DND-41 (cell line): ENCODE data around the gene VSX1.

Experiments
- ATAC-seq: fragments of 200-7000 bp; cut with Tn5 transposase; 3 replicates; pipeline ENCODE4 v1.9.1; 2021; ENCODE audit warnings: low read depth; ENCODE audit not compliant: insufficient read depth
- DNase-seq: peaks from one replicate; pipeline ENCODE4 v3.0.0-alpha.2; 2020
- H2AFZ ChIP-seq: 2 replicates; pipeline ENCODE4 v1.6.0; 2012; ENCODE audit warnings: low read depth, low read length
- H3K27ac ChIP-seq: 2 replicates; pipeline ENCODE4 v1.5.1; 2012; ENCODE audit warnings: low read length, inconsistent platforms
- H3K27me3 ChIP-seq: fragments of 200-600 bp; sonication (generic); 2 replicates; pipeline ENCODE4 v1.6.0; 2012; ENCODE audit warnings: low read length, mild to moderate bottlenecking, inconsistent platforms; ENCODE audit not compliant: insufficient read depth, poor library complexity
- H3K36me3 ChIP-seq: 2 replicates; pipeline ENCODE4 v1.5.1; 2012; ENCODE audit warnings: low read length, inconsistent platforms; ENCODE audit not compliant: insufficient read depth
- H3K4me1 ChIP-seq: 2 replicates; pipeline ENCODE4 v1.5.1; 2012; ENCODE audit warnings: mild to moderate bottlenecking, low read length; ENCODE audit not compliant: insufficient read depth
- H3K4me2 ChIP-seq: 2 replicates; pipeline ENCODE4 v1.6.0; 2012; ENCODE audit warnings: mild to moderate bottlenecking, moderate library complexity, low read length, inconsistent platforms; ENCODE audit not compliant: insufficient read depth
- H3K4me3 ChIP-seq, 2 experiments: fragments of 200-600 bp in 1 of 2; shearing (Covaris generic) in 1 of 2; 2 replicates each; pipeline ENCODE4 v1.5.1; 2012 to 2016; ENCODE audit warnings: inconsistent platforms in 2 of 2, low read length in 2 of 2, mild to moderate bottlenecking in 2 of 2, low read depth in 1 of 2, moderate library complexity in 1 of 2
- H3K79me2 ChIP-seq: 2 replicates; pipeline ENCODE4 v1.6.0; 2012; ENCODE audit warnings: low read length, inconsistent platforms; ENCODE audit not compliant: insufficient read depth
- H3K9ac ChIP-seq: 2 replicates; pipeline ENCODE4 v1.6.0; 2012; ENCODE audit warnings: low read depth, mild to moderate bottlenecking, inconsistent platforms, low read length, moderate library complexity
- H3K9me3 ChIP-seq: 2 replicates; pipeline ENCODE4 v1.5.1; 2012; ENCODE audit warnings: low read length, moderate library complexity, mild to moderate bottlenecking, inconsistent platforms; ENCODE audit not compliant: insufficient read depth, severe bottlenecking
- H4K20me1 ChIP-seq: 2 replicates; pipeline ENCODE4 v1.6.0; 2012; ENCODE audit warnings: low read length; ENCODE audit not compliant: insufficient read depth
- CTCF ChIP-seq: IDR thresholded peaks from 2 replicates; pipeline ENCODE4 v1.5.1; 2012; ENCODE audit warnings: borderline replicate concordance, low read length, moderate library complexity, mild to moderate bottlenecking; ENCODE audit not compliant: poor library complexity, severe bottlenecking; ENCODE audit errors: extremely low read depth
- EZH2 ChIP-seq: IDR thresholded peaks from 3 replicates; pipeline ENCODE4 v1.6.1; 2012; ENCODE audit warnings: borderline replicate concordance, low read depth, mild to moderate bottlenecking, moderate library complexity, low read length, inconsistent platforms; ENCODE audit not compliant: severe bottlenecking

VSX1 gene

GRCh38 chr20:25032065-25032477, 49.9 kb downstream of the VSX1 start:
- H3K9ac ChIP-seq: no peak overlapping the region
- H3K4me2 ChIP-seq: no peak overlapping the region
- H3K4me3 ChIP-seq: no peak overlapping the region
- H3K9me3 ChIP-seq: no peaks in the 10 kb centered on the region
- H3K4me1 ChIP-seq: peaks cover 15% of the 10 kb centered on the region
- peaks cover 39% of the 10 kb centered on the region for H3K79me2 ChIP-seq
- ATAC-seq (no peak), DNase-seq (no peak)
- TF ChIP-seq CTCF: no peak
- no peak for TF ChIP-seq EZH2
- no peak overlapping the region for H2AFZ ChIP-seq
- peaks cover 37% of the 10 kb centered on the region for H3K36me3 ChIP-seq
- H3K27ac ChIP-seq: no peak overlapping the region
- peaks cover 25% of the 10 kb centered on the region for H4K20me1 ChIP-seq
- no peaks in the 10 kb centered on the region for H3K27me3 ChIP-seq

DNA sequence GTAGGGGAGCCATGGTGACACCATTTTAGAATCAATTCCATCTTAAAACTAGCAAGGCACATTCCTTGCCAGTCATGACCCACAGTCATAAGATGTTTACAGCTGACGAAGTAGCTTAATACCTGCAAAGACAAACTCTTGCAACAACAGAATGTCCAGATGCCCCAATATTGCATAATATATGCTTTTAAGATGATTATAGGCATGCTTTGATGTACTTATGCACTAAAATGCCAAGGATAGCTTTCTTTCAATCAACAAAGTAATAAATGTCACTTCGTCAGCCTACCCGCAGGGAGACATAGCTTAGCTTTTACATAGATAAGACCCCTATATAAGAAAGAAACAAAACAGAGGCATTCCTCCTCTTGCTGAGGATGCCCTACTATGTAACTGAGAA, 50.7 kb downstream of the VSX1 start:
- Histone ChIP-seq H2AFZ (no peak overlapping the region), H3K9me3 (no peaks in the 10 kb centered on the region), H3K4me1 (peaks cover 6% of the 10 kb centered on the region), H4K20me1 (peaks cover 22% of the 10 kb centered on the region), H3K27ac (no peak overlapping the region), H3K27me3 (no peaks in the 10 kb centered on the region), H3K4me2 (no peak overlapping the region), H3K4me3 (no peak overlapping the region), H3K36me3 (peaks cover 43% of the 10 kb centered on the region), H3K9ac (no peak overlapping the region), H3K79me2 (peaks cover 43% of the 10 kb centered on the region)
- DNase-seq: no peak
- no peak for TF ChIP-seq EZH2
- TF ChIP-seq CTCF: no peak
- no peak for ATAC-seq

DNA sequence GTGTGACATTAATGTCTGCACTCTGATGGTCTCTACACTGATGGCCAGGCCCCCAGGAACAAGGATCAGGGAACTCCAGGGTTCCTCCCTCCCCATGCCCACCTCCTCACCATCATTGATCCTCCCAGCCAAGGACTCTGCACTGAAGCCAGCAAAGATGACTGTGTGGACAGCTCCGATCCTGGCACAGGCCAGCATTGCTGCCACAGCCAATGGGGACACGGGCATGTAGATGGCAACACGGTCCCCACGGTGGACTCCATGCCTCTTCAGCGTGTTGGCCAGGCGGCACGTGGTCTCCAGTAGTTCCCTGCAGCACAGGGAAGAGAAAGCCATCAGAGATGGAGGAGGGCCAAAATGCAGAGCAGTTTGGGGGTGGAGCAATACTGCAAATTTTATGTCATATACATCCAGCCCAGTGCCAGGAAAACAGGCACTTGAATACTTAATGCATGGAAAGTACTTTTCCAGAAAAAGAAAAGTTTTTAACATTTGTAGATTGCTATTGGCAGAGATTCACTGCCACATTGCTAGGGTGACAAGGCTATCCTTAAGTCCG, 51.2 kb downstream of the VSX1 start:
- H3K4me2 ChIP-seq: no peak overlapping the region
- no peak overlapping the region for H3K27ac ChIP-seq
- no peak overlapping the region for H3K9ac ChIP-seq
- TF ChIP-seq EZH2 (no peak), CTCF (no peak)
- no peak overlapping the region for H3K4me3 ChIP-seq
- peaks cover 26% of the 10 kb centered on the region for H4K20me1 ChIP-seq
- peaks cover 1% of the 10 kb centered on the region; the same call in 1 of the 2 replicates for H3K4me1 ChIP-seq
- H3K79me2 ChIP-seq: peaks cover 47% of the 10 kb centered on the region
- ATAC-seq: no peak
- H2AFZ ChIP-seq: no peak overlapping the region
- H3K9me3 ChIP-seq: no peaks in the 10 kb centered on the region
- no peak for DNase-seq
- H3K36me3 ChIP-seq: peaks cover 48% of the 10 kb centered on the region
- H3K27me3 ChIP-seq: no peaks in the 10 kb centered on the region
